Measurements from ENCODE around the gene FATE1. TPM values are rescaled to one million over a fixed set of nuclear protein-coding genes. Genes with fewer than 3 reads are reported as not detected.
A peak's percentile ranks its signal among the peaks of the same experiment; 100 is the strongest.

Gene FATE1
- total RNA-seq, 6 experiments from 2014 or later, result not detected

DNA sequence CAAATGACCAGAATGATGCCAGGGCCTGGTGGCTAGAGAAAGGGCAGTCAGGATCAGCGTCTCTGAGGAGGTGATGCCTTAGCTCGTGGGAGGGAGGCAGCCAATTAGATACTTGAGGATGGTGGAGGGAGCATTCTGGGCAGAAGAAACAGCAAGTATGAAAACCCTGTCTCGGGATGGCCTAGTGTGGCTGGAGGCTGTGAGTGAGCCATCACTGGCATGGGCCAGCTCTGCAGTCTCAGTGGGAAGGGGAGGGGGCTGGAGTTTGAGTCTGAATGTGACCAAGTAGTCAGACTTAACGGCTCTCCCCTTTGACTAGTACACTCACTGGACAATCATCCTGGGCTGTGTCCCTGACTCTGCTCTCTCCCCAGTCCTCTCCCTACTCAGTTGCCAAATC is 25.8 kb downstream of the FATE1 start:
- peak in 1 of 3 donors; percentile 10 for DNase-seq
- Histone ChIP-seq H3K36me3 (no peaks in the 10 kb centered on the region), H3K4me1 (no peaks in the 10 kb centered on the region), H3K4me3 (no peak overlapping the region), H3K27ac (no peak overlapping the region), H3K9me3 (no peaks in the 10 kb centered on the region), H3K27me3 (no peaks in the 10 kb centered on the region)
- no peak for ATAC-seq
- TF ChIP-seq, protein P1, sequence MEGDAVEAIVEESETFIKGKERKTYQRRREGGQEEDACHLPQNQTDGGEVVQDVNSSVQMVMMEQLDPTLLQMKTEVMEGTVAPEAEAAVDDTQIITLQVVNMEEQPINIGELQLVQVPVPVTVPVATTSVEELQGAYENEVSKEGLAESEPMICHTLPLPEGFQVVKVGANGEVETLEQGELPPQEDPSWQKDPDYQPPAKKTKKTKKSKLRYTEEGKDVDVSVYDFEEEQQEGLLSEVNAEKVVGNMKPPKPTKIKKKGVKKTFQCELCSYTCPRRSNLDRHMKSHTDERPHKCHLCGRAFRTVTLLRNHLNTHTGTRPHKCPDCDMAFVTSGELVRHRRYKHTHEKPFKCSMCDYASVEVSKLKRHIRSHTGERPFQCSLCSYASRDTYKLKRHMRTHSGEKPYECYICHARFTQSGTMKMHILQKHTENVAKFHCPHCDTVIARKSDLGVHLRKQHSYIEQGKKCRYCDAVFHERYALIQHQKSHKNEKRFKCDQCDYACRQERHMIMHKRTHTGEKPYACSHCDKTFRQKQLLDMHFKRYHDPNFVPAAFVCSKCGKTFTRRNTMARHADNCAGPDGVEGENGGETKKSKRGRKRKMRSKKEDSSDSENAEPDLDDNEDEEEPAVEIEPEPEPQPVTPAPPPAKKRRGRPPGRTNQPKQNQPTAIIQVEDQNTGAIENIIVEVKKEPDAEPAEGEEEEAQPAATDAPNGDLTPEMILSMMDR (IDR thresholded peaks at IDR 0.05), result no peak
- TF ChIP-seq POLR2A (IDR thresholded peaks at IDR 0.05), result no peak
- 58% methylated on average over 3 of the region's 4 CpGs for WGBS (ENCODE audit: insufficient coverage, low coverage, low lambda C conversion rate, missing lambda C conversion rate)
- intact Hi-C loops (cut with DNase I), result no loop called here

- Histone ChIP-seq H3K27ac (no peak overlapping the region), H3K9me3 (no peaks in the 10 kb centered on the region), H3K36me3 (no peaks in the 10 kb centered on the region), H3K4me3 (no peak overlapping the region), H3K4me1 (no peaks in the 10 kb centered on the region), H3K27me3 (no peaks in the 10 kb centered on the region)
- intact Hi-C loops (cut with DNase I), result no loop called here
- ATAC-seq (no peak), DNase-seq (no peak)
- WGBS (ENCODE audit: insufficient coverage, low coverage, low lambda C conversion rate, missing lambda C conversion rate), result 71% methylated on average over 1 of the region's 5 CpGs
- TF ChIP-seq, protein P1 (IDR thresholded peaks at IDR 0.05), result no peak
- no peak for TF ChIP-seq POLR2A (IDR thresholded peaks at IDR 0.05)
These were observed 26.5 kb downstream of the FATE1 start for GRCh38 chrX:151742311-151742710.

GRCh38 chrX:151743651-151744470 is 28.0 kb downstream of the FATE1 start:
- Histone ChIP-seq H3K27ac (no peak overlapping the region), H3K36me3 (no peaks in the 10 kb centered on the region), H3K4me1 (no peaks in the 10 kb centered on the region), H3K4me3 (no peak overlapping the region), H3K9me3 (no peaks in the 10 kb centered on the region), H3K27me3 (peaks cover 0 to 9% of the 10 kb centered on the region in 2 donors)
- DNase-seq (peak in 1 of 3 donors; percentile 39), ATAC-seq (no peak)
- TF ChIP-seq POLR2A (IDR thresholded peaks at IDR 0.05), result no peak
- TF ChIP-seq, protein P1 (IDR thresholded peaks at IDR 0.05), result no peak
- WGBS (ENCODE audit: insufficient coverage, low coverage, low lambda C conversion rate, missing lambda C conversion rate), result 79% methylated on average over 14 of the region's 21 CpGs
- intact Hi-C loops (cut with DNase I), result no loop called here

DNA sequence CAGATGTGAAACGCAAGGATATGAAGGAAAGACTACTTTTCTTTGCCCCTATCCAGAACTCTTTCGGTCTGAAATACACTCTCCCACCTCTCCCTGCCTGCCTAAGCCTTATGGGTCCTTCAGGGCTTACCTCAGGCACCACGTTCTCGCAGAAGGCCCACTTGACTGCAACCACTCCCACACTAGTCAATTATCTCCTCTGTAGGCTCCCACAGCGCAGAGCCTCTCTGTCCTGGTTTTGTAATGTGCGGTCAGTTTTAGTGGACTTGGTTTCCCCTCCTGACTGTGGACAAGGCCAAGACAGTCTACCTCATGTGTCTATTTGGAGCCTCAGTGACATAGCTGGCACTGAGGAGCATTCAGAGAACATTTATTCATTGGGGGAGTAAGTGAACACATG is 29.8 kb downstream of the FATE1 start:
- no peaks in the 10 kb centered on the region for H3K4me1 ChIP-seq
- ATAC-seq, result no peak
- no peak overlapping the region for H3K27ac ChIP-seq
- H3K27me3 ChIP-seq, result peaks cover 0 to 12% of the 10 kb centered on the region in 2 donors
- no peak overlapping the region for H3K4me3 ChIP-seq
- 64% methylated on average over 6 of the region's 6 CpGs for WGBS (ENCODE audit: insufficient coverage, low coverage, low lambda C conversion rate, missing lambda C conversion rate)
- DNase-seq, result peak in 1 of 3 donors; percentile 8
- TF ChIP-seq, protein P1 (IDR thresholded peaks at IDR 0.05), result no peak
- intact Hi-C loops (cut with DNase I), result no loop called here
- no peaks in the 10 kb centered on the region for H3K9me3 ChIP-seq
- no peaks in the 10 kb centered on the region for H3K36me3 ChIP-seq

Measured in right lobe of liver (tissue), 6 donors.